Measurements from ENCODE around the gene UNC13C. TPM values are rescaled to one million over a fixed set of nuclear protein-coding genes. Genes with fewer than 3 reads are reported as not detected.

The UNC13C gene
- total RNA-seq, 2 donors from 2014 or later, result 1.2 to 4.2 TPM

DNA sequence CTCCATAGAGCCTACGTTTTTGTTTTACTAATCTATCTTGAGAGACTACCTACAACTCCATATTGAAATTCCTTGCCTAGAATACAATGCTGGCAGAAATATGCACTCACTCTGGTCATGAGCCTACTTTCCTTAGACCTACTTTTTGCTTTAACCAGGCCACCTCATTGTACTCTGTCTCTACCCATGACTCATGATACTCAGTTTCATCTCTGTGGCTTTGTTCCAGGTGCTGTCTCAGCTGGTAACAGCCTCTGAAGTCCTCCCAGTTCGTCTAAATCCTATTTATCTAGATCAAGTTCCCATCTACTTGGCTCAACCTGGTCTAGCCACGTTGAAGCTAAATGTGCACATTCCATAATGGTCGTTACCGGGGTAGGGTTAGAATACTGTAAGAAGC is 682.1 kb downstream of the UNC13C start:
- no peak overlapping the region for H3K4me3 ChIP-seq
- no peaks in the 10 kb centered on the region for H3K27me3 ChIP-seq (replicated peaks; ENCODE audit: insufficient read depth)
- ATAC-seq (ENCODE audit: insufficient number of reproducible peaks, low FRiP score, low read depth) (no peak), DNase-seq (ENCODE audit: low spot score) (no peak)
- no peaks in the 10 kb centered on the region for H3K36me3 ChIP-seq
- no peaks in the 10 kb centered on the region for H3K9me3 ChIP-seq
- no peak overlapping the region for H3K27ac ChIP-seq
- peaks cover 7 to 9% of the 10 kb centered on the region in 2 donors for H3K4me1 ChIP-seq (ENCODE audit: control insufficient read depth in 1 of 2, low read depth in 2 of 2)
- TF ChIP-seq, protein P1, sequence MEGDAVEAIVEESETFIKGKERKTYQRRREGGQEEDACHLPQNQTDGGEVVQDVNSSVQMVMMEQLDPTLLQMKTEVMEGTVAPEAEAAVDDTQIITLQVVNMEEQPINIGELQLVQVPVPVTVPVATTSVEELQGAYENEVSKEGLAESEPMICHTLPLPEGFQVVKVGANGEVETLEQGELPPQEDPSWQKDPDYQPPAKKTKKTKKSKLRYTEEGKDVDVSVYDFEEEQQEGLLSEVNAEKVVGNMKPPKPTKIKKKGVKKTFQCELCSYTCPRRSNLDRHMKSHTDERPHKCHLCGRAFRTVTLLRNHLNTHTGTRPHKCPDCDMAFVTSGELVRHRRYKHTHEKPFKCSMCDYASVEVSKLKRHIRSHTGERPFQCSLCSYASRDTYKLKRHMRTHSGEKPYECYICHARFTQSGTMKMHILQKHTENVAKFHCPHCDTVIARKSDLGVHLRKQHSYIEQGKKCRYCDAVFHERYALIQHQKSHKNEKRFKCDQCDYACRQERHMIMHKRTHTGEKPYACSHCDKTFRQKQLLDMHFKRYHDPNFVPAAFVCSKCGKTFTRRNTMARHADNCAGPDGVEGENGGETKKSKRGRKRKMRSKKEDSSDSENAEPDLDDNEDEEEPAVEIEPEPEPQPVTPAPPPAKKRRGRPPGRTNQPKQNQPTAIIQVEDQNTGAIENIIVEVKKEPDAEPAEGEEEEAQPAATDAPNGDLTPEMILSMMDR (IDR thresholded peaks at IDR 0.05), result no peak

DNA sequence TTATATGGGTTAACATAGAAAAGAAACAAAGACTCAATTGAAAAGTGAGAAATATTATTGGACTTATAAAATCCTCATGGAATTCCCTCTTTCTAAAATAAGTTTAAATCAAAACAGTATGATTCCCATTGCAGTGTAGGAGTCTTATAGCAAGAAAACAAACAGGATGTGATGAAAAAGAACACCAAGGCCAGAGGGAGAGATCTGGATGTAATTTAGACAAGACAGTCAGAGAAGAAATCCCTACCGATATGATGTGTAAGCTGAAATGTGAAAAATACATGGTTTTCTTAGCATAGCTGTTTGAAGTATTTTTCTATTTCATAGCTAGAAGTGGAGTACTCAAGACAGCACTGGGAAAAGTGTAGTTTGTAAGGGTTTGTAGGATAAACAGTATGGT is 697.0 kb downstream of the UNC13C start:
- H3K4me3 ChIP-seq, result no peak overlapping the region
- no peaks in the 10 kb centered on the region for H3K9me3 ChIP-seq
- no peak for ATAC-seq (ENCODE audit: insufficient number of reproducible peaks, low FRiP score, low read depth)
- no peak overlapping the region for H3K27ac ChIP-seq
- no peaks in the 10 kb centered on the region for H3K36me3 ChIP-seq
- DNase-seq (ENCODE audit: low spot score), result no peak
- H3K27me3 ChIP-seq (replicated peaks; ENCODE audit: insufficient read depth), result no peaks in the 10 kb centered on the region
- H3K4me1 ChIP-seq (ENCODE audit: control insufficient read depth in 1 of 2, low read depth in 2 of 2), result no peaks in the 10 kb centered on the region
- TF ChIP-seq, protein P1 (IDR thresholded peaks at IDR 0.05), result no peak

DNA sequence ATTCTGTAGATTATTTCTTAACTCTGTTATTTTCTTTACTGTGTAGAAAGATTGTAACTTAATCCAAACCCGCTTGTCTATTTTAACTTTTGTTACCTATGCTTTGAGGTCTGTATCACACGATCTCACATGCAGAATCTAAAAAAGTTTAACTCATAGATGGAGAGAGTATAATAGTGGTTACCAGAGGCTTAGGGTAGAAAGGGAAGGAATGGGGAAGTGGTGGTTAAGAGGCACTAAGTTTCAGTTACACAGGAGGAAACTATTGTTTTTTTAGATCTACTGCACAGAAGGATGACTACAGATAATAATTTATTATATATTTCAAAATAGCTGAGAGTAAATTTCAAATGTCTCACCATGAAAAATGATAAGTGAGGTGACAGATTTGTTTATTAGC is 703.3 kb downstream of the UNC13C start:
- TF ChIP-seq, protein P1 (IDR thresholded peaks at IDR 0.05), result no peak
- Histone ChIP-seq H3K36me3 (no peaks in the 10 kb centered on the region), H3K27ac (no peak overlapping the region), H3K9me3 (no peaks in the 10 kb centered on the region), H3K27me3 (replicated peaks; ENCODE audit: insufficient read depth) (no peaks in the 10 kb centered on the region), H3K4me3 (no peak overlapping the region), H3K4me1 (ENCODE audit: control insufficient read depth in 1 of 2, low read depth in 2 of 2) (no peaks in the 10 kb centered on the region)
- DNase-seq (ENCODE audit: low spot score), result no peak
- ATAC-seq (ENCODE audit: insufficient number of reproducible peaks, low FRiP score, low read depth), result no peak

Other genes starting within 250 kb of the UNC13C start
- 1 to 10 TPM in 1 of 2 donors, not detected in 1; 2.2 TPM for gene WDR72, start 218.8 kb upstream of the UNC13C start, total RNA-seq

All from thoracic aorta (tissue), 2 donors.